ENCODE data around the gene NPAS3.

DNA sequence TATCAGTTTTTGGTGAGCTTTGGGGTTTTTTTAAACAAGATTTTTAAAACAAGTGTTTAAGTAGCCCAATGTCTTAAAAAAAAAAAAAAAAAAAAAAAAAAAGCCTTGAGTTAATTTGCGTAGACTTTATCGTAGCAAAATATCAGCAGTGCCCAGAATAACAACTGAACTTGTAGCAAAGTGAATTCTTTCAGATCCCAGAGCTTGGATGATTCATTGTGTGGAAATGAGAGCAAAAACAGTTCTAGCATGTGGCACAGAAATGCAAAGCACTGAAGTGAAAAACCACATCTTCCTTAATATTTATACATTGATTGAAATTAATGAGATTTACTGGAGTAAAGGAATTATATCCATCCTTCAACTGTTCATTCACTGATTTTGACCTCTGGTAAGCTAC is 754.1 kb downstream of the NPAS3 start:
- TF ChIP-seq POLR2A (IDR thresholded peaks at IDR 0.05): no peak
- no peak for TF ChIP-seq CTCF (IDR thresholded peaks at IDR 0.05)

Data from uterus (tissue), 2 donors.